ENCODE results near the gene SENP7. TPM values are rescaled to one million over a fixed set of nuclear protein-coding genes. Genes with fewer than 3 reads are reported as not detected.

Gene SENP7, protein sequence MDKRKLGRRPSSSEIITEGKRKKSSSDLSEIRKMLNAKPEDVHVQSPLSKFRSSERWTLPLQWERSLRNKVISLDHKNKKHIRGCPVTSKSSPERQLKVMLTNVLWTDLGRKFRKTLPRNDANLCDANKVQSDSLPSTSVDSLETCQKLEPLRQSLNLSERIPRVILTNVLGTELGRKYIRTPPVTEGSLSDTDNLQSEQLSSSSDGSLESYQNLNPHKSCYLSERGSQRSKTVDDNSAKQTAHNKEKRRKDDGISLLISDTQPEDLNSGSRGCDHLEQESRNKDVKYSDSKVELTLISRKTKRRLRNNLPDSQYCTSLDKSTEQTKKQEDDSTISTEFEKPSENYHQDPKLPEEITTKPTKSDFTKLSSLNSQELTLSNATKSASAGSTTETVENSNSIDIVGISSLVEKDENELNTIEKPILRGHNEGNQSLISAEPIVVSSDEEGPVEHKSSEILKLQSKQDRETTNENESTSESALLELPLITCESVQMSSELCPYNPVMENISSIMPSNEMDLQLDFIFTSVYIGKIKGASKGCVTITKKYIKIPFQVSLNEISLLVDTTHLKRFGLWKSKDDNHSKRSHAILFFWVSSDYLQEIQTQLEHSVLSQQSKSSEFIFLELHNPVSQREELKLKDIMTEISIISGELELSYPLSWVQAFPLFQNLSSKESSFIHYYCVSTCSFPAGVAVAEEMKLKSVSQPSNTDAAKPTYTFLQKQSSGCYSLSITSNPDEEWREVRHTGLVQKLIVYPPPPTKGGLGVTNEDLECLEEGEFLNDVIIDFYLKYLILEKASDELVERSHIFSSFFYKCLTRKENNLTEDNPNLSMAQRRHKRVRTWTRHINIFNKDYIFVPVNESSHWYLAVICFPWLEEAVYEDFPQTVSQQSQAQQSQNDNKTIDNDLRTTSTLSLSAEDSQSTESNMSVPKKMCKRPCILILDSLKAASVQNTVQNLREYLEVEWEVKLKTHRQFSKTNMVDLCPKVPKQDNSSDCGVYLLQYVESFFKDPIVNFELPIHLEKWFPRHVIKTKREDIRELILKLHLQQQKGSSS
- total RNA-seq, result 10 to 100 TPM in 4 of 9 donors, 1 to 10 TPM in 5; 6.6 to 12.0 (median 8.5) TPM
- 1 to 10 TPM; 5.3 to 6.5 TPM for polyA plus RNA-seq
- long read RNA-seq, donor 1, full-length matches to known transcripts, result 2 of 2 reads
- long read RNA-seq, donor 1, partial matches to known transcripts, result 0 of 2 reads
- long read RNA-seq, donor 1, other reads (novel, unspliced or antisense), result 0 of 2 reads
- long read RNA-seq, donor 2, partial matches to known transcripts, result 3 of 3 reads
- long read RNA-seq, donor 2, other reads (novel, unspliced or antisense), result 0 of 3 reads
- long read RNA-seq, donor 3, partial matches to known transcripts, result 1 of 1 reads
- long read RNA-seq, donor 3, other reads (novel, unspliced or antisense), result 0 of 1 reads

DNA sequence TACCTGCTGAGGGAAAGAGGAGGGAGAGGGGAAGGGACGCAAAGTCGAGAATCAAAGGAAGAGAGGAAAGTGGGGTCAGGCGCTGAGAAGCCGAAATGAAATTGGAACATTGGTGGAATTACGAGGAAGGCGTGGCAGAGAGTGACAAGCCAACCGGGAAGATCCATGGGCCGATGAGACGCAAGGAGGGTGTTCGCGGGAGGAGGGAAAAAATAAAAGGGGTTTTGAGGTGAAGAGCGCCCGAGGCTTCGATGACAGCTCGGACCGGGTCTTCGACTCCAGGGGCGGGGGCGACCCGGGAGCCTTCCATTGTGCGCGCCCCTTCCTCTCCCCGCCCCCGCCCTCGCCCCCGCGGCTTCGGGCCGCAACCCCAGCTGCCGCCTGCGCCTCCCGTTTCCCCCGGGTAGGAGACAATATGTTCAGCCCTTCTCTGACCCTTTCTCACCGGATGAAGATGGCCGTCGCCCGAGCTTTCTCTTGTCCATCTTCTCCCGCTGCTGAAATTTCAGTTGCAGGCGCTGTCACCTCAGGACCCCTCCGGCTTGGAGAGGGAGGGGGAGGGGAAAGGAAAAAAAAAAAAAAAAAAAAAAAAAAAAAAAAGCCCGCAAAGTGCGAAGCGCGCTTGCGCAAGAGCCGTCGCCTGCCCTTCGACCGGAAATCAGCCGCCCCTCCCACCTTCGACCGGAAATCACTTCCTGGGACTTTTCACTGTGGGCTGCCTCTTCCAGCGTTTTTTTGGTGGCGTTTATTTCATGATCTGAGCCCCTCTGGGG, at the start of gene SENP7:
SENP7 (minus strand) TSS at position 567 of the 773 bp plus-strand sequence; CDS start at position 485, 82 bp downstream.
- 0% methylated on average over 49 to 54 of the region's 54 CpGs for WGBS, 4 donors
- Histone ChIP-seq H3K27ac (peak within 1 kb of the TSS; percentile 79 to 98 (median 95)), H3K27me3 (peaks cover 0 to 6% (median 0%) of the 10 kb centered on the region in 9 donors), H3K36me3 (no peaks in the 10 kb centered on the region), H3K4me3 (peak within 1 kb of the TSS; percentile 73 to 95 (median 86)), H3K9me3 (no peaks in the 10 kb centered on the region), H3K4me1 (peaks cover 0 to 18% (median 7%) of the 10 kb centered on the region in 12 donors)
- ATAC-seq, result peak; percentile 81 to 90 (median 88)
- intact Hi-C loops (cut with DNase I), result loop anchor here in 9 of 10 donors (2.0 to 10.0 kb wide), 5 partner anchors 48 to 164 kb away; partner anchors contain the start of genes TRMT10C (in 6 of the 9), PCNP (in 4 of the 9) and ZBTB11 (in 1 of the 9)
- peak; percentile 86 to 93 (median 89) for DNase-seq
- TF ChIP-seq, protein P1, sequence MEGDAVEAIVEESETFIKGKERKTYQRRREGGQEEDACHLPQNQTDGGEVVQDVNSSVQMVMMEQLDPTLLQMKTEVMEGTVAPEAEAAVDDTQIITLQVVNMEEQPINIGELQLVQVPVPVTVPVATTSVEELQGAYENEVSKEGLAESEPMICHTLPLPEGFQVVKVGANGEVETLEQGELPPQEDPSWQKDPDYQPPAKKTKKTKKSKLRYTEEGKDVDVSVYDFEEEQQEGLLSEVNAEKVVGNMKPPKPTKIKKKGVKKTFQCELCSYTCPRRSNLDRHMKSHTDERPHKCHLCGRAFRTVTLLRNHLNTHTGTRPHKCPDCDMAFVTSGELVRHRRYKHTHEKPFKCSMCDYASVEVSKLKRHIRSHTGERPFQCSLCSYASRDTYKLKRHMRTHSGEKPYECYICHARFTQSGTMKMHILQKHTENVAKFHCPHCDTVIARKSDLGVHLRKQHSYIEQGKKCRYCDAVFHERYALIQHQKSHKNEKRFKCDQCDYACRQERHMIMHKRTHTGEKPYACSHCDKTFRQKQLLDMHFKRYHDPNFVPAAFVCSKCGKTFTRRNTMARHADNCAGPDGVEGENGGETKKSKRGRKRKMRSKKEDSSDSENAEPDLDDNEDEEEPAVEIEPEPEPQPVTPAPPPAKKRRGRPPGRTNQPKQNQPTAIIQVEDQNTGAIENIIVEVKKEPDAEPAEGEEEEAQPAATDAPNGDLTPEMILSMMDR (IDR thresholded peaks at IDR 0.05), result no peak
- no peak for TF ChIP-seq POLR2A (IDR thresholded peaks at IDR 0.05)

DNA sequence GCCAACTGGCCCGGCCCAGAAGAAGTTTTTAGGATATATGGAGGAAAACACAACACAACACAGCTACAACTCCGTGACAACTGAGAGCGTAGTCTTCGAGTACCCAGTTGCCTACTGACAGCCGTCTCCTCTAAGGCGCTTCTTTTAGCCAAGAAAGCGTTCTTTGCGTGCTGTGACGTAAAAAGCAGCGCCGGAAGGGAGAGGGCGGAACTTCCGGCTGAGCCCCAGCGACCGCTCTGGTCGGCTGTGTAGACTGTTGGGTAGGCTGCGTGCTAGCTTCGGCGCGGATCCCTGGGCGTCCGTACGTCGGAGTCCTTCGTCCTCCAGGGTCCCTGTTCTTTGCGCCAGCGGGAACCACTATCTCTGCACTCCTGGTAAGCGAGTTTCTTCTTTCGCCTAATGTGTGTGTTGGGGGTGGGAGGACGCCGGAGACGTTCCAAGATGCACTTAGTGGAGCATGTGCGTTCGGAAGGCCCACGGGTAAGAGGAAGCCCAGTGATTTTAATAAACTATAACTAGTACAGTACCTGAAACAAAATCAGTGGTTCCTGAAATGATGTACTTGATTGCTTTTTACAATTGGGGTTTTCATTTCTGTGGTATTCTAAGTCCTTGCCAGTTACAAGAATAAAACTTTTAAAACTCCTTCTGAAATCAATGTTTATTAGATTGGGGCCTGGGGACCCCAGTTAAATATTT, 48.8 kb upstream of the SENP7 start, which contains the start of gene TRMT10C:
TRMT10C (plus strand) TSS at position 239 of the 699 bp plus-strand sequence. CDS start 2,914 bp downstream, outside the sequence.
- Histone ChIP-seq H3K9me3 (no peaks in the 10 kb centered on the region), H3K4me1 (peaks cover 0 to 29% (median 15%) of the 10 kb centered on the region in 12 donors), H3K36me3 (peaks cover 0 to 25% (median 21%) of the 10 kb centered on the region in 9 donors), H3K4me3 (peak within 1 kb of the TSS; percentile 42 to 93 (median 76)), H3K27ac (peak within 1 kb of the TSS; percentile 45 to 93 (median 85)), H3K27me3 (peaks cover 0 to 22% (median 0%) of the 10 kb centered on the region in 9 donors)
- TF ChIP-seq, protein P1 (IDR thresholded peaks at IDR 0.05), result no peak
- TF ChIP-seq POLR2A (IDR thresholded peaks at IDR 0.05), result peak in 1 of 2 donors; percentile 78
- ATAC-seq (peak; percentile 96 to 99 (median 99)), DNase-seq (peak; percentile 89 to 94 (median 92))
- WGBS, 4 donors, result 0 to 1% (median 0%) methylated on average over 35 of the region's 35 CpGs
- intact Hi-C loops (cut with DNase I), result loop anchor here in 7 of 10 donors (1.0 to 10.0 kb wide), 6 partner anchors 12 to 213 kb away; partner anchors contain the start of genes SENP7 (in 6 of the 7), NXPE3 (in 1 of the 7) and PCNP (in 1 of the 7)

All from heart left ventricle (tissue), 16 donors.